Gastroesophageal sphincter (tissue), 3 donors: ENCODE data around the gene CACNA1D.

ENCODE experiments used
- CTCF ChIP-seq, 4 experiments: fragments of 200-600 bp in 2 of 4; fragments of 450-650 bp in 2 of 4; sonication (generic) in 1 of 4; IDR thresholded peaks; one replicate each; pipeline ENCODE4 v1.5.1; 2017 to 2019; ENCODE audit warnings: antibody characterized with exemption in 4 of 4, mild to moderate bottlenecking in 2 of 4, moderate library complexity in 2 of 4
- POLR2A ChIP-seq, 2 donors: fragments of 450-650 bp; IDR thresholded peaks; one replicate each; pipeline ENCODE4 v1.6.1; 2017; ENCODE audit warnings: antibody characterized with exemption in 2 of 2, mild to moderate bottlenecking in 2 of 2, moderate library complexity in 1 of 2
- POLR2AphosphoS5 ChIP-seq: sonication (generic); formaldehyde crosslinking; IDR thresholded peaks from one replicate; pipeline ENCODE4 v1.6.1; 2017; ENCODE audit warnings: antibody characterized with exemption

- TF ChIP-seq CTCF (IDR thresholded peaks at IDR 0.05) = no peak
- no peak for TF ChIP-seq POLR2AphosphoS5
- no peak for TF ChIP-seq POLR2A (IDR thresholded peaks at IDR 0.05)
These were observed 281.4 kb downstream of the CACNA1D start for GRCh38 chr3:53775834-53776251.
